ENCODE measurements around the gene LRIT3.

DNA sequence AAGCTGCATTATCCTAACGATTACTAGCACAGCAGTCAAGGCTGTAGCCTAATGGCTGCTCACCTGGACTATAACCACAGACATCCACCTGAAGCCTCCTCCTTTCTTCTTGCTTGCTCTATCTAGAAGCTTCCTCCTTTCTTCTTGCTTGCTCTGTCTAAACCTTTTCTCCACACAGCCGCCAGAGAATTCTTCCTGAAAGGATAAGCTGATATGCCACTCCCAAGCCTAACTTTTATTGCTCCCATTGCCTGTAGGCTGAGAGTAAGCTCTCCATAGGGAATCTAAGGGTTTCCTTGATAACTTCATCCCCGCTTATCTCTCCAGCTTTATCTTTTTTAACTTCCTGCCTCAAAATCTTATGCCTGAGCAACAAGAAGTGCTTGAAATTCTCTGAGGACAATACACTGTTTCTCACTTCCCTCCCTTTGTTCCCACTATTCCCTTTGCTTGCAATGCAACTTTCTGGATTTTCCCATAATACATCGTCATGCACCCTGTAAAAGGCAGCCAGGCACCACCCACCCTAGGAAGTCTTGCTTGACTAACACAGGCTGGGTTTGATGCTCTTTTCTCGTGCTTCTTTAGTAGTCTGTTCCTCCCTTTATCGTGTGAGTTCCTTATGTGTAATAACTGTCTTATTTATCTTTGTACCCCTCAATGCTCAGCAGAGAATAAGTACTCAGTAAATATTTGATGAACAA is 1.4 kb upstream of the LRIT3 start:
- TF ChIP-seq, protein P1, sequence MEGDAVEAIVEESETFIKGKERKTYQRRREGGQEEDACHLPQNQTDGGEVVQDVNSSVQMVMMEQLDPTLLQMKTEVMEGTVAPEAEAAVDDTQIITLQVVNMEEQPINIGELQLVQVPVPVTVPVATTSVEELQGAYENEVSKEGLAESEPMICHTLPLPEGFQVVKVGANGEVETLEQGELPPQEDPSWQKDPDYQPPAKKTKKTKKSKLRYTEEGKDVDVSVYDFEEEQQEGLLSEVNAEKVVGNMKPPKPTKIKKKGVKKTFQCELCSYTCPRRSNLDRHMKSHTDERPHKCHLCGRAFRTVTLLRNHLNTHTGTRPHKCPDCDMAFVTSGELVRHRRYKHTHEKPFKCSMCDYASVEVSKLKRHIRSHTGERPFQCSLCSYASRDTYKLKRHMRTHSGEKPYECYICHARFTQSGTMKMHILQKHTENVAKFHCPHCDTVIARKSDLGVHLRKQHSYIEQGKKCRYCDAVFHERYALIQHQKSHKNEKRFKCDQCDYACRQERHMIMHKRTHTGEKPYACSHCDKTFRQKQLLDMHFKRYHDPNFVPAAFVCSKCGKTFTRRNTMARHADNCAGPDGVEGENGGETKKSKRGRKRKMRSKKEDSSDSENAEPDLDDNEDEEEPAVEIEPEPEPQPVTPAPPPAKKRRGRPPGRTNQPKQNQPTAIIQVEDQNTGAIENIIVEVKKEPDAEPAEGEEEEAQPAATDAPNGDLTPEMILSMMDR (IDR thresholded peaks at IDR 0.05; ENCODE audit: low read depth, low read length, poor library complexity, severe bottlenecking) = no peak
- TF ChIP-seq EZH2phosphoT487 (IDR thresholded peaks at IDR 0.05; ENCODE audit: borderline replicate concordance, low read length) = no peak
